Measurements from ENCODE around the gene PHPT1. TPM values are rescaled to one million over a fixed set of nuclear protein-coding genes. Genes with fewer than 3 reads are reported as not detected.
"Not testable (repeated sequence)": the region's sequence is repeated elsewhere in the genome, so short reads cannot be mapped to it uniquely, and the experiment has no call there.

PHPT1 gene
- total RNA-seq, 2 donors from 2014 or later, result 71.5 to 108 TPM

DNA sequence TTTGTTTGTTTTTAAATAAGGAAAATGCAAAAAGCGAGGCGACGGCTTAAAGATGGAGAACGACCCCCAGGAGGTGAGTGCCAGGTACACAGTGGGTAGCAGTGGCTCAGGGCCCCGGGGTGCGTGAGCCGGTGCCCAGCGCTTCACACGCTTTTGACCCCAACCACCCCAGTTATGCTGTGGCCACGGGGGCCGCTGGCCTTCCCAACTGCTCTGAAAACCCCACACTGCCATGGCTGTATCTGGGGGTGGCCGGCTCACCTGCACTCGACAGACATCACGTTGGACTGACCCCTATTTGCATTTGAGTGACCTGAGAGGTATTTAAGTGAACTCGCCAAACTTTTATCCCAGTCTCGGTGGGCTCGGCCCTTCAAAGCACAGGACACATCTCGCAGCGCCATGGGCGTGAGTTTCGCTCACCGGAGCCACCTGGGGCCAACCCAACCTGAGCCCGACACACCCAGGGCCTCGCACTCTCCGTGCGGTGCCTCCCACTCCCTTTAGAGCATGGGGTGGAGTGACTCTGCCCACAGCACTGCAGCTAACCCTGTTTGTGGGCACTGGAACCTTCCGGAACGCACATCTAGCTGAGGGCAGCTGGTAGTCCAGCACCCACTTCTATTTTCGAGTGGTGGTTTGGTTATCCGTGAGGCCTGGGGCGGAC lies 20.6 kb upstream of the PHPT1 start:
- ATAC-seq, result no peak
- Mint-ChIP-seq H3K4me3 (no peak overlapping the region), H3K27ac (no peak overlapping the region), H3K27me3 (no peaks in the 10 kb centered on the region), H3K36me3 (no peaks in the 10 kb centered on the region), H3K4me1 (ENCODE audit: low read depth in 2 of 2) (no peaks in the 10 kb centered on the region), H3K9me3 (no peaks in the 10 kb centered on the region)
- DNase-seq (ENCODE audit: low spot score), result peak; percentile 55

DNA sequence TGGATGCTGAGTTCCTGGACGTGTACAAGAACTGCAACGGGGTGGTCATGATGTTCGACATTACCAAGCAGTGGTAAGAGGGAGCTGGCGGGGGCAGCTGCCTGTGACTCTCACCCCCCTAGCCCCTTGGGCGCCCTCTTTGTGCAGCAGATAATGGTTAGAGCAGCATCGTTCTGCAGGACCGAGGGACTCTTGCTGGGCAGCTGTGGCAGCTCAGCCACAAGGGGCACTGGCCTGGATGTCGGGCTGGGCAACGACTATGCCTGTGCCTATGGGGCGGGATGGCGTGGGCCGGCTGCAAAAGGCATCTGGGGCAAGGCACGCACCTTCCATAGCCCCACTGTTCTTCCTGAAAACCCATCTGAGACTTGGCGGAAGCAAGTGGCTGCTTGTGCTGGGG lies 19.8 kb upstream of the PHPT1 start:
- Mint-ChIP-seq H3K4me3 (no peak overlapping the region), H3K27ac (no peak overlapping the region), H3K9me3 (no peaks in the 10 kb centered on the region), H3K36me3 (no peaks in the 10 kb centered on the region), H3K4me1 (ENCODE audit: low read depth in 2 of 2) (no peaks in the 10 kb centered on the region), H3K27me3 (no peaks in the 10 kb centered on the region)
- peak; percentile 42 for DNase-seq (ENCODE audit: low spot score)
- no peak for ATAC-seq

DNA sequence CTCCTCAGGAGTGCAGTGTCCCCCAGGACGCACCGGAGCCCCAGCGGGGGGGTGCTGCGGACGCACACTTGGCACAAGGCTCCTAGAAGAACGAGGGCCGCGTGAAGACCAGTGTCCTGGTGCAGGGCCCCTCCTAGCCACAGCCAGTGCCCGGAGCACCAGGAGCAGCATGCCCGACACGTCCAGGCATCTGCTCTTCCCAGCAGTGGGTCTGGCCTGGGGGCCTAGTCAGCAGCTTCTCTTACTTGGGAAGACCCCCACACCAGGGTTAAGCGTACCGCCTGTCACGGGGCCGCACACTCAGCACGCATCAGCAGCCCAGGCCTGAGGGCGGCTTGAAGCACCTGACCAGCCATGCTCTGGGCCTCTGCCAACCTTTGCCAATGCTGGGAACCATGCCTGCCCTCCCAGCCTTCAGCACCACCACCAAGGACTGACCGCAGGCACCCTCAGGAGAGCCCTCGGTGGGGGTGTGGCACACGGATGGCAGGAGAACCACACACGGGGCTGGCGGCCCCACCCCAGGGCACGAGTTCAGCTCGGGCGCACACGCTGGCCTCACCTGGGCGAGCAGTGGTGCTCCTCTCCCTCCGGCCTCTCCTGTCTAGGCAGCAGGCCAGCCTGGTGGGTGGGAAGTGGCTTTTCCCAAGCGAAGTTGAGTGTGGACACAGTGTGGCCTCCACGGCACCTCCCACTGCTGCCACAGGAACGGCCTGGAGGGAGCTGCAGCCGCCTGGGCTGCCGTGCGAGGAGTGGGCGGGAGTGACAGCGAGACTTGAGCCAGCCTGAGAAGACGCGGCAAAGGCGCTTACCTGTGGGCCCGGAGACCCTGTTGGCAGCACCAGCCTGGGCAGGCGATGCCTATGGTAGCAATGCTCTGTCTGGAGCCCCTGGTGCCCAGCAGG lies 19.0 kb upstream of the PHPT1 start:
- H3K27ac Mint-ChIP-seq, result no peak overlapping the region
- H3K4me3 Mint-ChIP-seq, result no peak overlapping the region
- H3K4me1 Mint-ChIP-seq (ENCODE audit: low read depth in 2 of 2), result no peaks in the 10 kb centered on the region
- H3K9me3 Mint-ChIP-seq, result no peaks in the 10 kb centered on the region
- no peaks in the 10 kb centered on the region for H3K27me3 Mint-ChIP-seq
- DNase-seq (ENCODE audit: low spot score) (peak; percentile 57), ATAC-seq (peak in 1 of 2 donors; percentile 18)
- H3K36me3 Mint-ChIP-seq, result no peaks in the 10 kb centered on the region

DNA sequence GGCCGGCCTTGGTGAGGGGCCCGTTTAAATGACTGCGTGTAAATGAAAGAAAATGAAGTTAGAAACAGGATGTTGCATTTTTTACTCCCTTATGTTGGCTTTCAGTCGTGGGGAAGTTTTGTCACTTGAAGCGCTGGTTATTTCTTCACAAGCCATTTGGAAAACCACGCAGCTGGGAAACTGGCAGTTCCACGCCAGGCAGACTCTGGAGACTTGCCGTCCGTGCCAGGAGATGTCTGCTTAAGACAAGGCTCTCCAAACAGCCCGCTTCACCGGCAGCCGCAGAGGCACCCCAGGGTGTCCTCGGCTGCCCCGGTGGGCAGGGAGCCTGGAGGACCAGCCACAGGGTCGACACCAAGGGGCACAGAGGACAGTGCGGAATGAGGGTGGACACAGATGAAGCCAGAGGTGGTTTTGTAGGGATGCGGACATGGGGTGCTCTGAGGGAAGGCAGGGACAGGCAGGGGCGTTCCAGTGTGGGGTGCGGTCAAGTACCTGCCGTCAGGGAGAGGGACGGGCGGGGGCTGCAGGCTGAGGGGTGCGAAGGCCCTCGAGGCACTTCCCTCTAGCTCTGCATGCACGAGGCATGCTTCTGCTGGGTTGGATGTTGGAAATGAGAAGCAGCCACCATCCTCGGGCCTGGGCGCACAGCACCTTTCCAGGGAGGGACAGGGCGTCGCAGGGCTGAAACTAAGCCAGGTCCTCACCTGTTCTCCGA lies 18.0 kb upstream of the PHPT1 start:
- ATAC-seq, result no peak
- H3K36me3 Mint-ChIP-seq, result no peaks in the 10 kb centered on the region
- H3K27me3 Mint-ChIP-seq, result no peaks in the 10 kb centered on the region
- DNase-seq (ENCODE audit: low spot score), result peak; percentile 48
- no peak overlapping the region for H3K4me3 Mint-ChIP-seq
- H3K9me3 Mint-ChIP-seq, result no peaks in the 10 kb centered on the region
- H3K4me1 Mint-ChIP-seq (ENCODE audit: low read depth in 2 of 2), result no peaks in the 10 kb centered on the region
- no peak overlapping the region for H3K27ac Mint-ChIP-seq

DNA sequence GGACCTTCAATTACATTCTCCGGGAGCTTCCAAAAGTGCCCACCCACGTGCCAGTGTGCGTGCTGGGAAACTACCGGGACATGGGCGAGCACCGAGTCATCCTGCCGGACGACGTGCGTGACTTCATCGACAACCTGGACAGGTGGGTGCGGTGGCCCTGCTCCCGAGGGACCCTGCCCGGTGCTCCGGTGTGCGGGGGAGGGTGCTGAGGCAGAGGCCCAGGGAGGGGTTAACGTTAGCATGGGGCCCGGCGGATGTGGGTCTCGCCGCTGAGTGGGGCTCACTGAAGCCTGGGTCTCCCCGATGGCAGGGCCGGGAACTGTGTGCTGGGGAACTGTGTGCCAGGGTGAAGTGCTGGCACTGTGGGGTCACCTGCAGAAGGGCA lies 17.5 kb upstream of the PHPT1 start:
- H3K36me3 Mint-ChIP-seq, result no peaks in the 10 kb centered on the region
- no peaks in the 10 kb centered on the region for H3K9me3 Mint-ChIP-seq
- peak; percentile 45 for DNase-seq (ENCODE audit: low spot score)
- no peak for ATAC-seq
- no peak overlapping the region for H3K27ac Mint-ChIP-seq
- H3K27me3 Mint-ChIP-seq, result no peaks in the 10 kb centered on the region
- H3K4me3 Mint-ChIP-seq, result no peak overlapping the region
- H3K4me1 Mint-ChIP-seq (ENCODE audit: low read depth in 2 of 2), result no peaks in the 10 kb centered on the region

DNA sequence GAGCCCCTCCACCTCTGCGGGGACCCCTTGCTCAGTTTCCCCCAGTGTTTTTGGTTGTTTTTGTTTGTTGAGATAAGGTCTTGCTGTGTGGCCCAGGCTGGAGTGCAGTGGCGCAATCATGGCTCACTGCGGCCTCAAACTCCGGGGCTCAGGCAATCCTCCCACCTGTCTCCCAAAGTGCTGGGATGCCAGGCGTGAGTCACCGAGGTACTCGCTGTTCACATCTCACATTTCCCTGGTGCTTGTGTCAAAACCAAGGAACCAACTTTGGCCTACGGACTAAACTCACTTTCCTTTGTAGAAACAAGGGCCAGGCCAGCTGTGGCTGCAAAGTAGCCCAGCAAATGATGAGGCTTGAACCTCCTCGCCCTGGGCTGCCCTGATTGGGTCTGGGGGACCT lies 16.6 kb upstream of the PHPT1 start:
- Mint-ChIP-seq H3K36me3 (no peaks in the 10 kb centered on the region), H3K4me1 (ENCODE audit: low read depth in 2 of 2) (no peaks in the 10 kb centered on the region), H3K9me3 (no peaks in the 10 kb centered on the region), H3K4me3 (no peak overlapping the region), H3K27ac (no peak overlapping the region), H3K27me3 (no peaks in the 10 kb centered on the region)
- ATAC-seq, result no peak
- peak; percentile 40 for DNase-seq (ENCODE audit: low spot score)

DNA sequence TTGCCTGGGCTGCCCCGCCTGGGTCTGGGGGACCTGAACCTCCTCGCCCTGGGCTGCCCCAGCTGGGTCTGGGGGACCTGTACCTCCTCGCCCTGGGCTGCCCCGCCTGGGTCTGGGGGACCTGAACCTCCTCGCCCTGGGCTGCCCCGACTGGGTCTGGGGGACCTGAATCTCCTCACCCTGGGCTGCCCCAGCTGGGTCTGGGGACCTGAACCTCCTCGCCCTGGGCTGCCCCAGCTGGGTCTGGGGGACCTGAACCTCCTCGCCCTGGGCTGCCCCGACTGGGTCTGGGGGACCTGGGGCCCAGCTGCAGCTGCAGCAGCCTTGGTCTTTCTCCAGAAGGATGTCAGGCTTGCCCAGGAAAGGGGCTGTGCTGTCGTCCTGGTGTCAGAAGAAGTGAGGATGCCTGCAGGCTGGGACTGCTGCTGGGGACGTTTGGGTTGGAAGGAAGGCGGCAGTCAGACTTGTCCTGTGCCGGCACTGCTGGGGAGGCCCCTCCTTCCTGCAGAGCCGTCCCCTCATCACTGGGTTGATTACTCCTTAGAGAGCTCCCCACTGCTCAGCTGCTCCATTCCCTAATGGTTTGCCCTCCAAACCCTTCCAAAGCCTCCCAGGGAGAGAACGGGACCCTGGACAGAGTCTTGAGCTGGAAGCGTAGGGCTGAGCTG lies 15.7 kb upstream of the PHPT1 start:
- H3K27ac Mint-ChIP-seq; ATAC-seq; H3K9me3 Mint-ChIP-seq; H3K27me3 Mint-ChIP-seq; H3K4me1 Mint-ChIP-seq (ENCODE audit: low read depth in 2 of 2); H3K4me3 Mint-ChIP-seq; H3K36me3 Mint-ChIP-seq: not testable (repeated sequence)
- peak; percentile 44 for DNase-seq (ENCODE audit: low spot score)

DNA sequence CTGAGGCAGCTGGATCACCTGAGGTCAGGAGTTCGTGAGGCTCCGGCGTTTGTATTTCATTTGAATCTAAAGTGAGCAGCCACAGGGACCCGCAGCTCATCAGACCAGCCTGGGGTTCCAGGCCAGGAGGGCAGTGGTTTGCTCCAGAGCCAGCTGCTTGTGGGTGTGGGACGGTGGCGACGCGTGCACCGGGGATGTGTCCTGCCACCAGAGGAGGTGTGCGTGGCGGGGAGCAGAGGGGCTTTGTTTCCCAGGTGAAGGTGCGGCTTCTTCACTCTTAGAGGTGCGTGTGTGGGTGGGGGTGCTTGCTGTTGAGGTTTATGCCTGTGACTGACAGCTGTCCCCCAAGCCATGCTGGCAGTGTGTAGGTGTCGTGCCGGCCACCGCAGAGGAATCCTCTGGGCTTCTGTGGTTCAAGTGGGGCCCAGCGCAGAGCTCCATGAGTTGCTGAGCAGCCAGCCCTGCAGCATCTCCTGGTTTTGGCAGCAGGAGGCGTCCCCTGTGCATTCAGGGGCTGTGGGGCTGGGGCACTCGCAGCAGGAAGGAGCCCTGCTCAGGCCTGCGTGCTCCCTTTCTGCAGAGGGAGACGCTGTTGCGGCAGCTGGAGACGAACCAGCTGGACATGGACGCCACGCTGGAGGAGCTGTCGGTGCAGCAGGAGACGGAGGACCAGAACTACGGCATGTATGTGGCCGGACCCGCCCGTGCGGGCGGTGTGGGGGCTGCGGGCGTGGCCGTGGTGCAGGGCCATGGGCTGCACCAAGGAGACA lies 13.9 kb upstream of the PHPT1 start:
- no peaks in the 10 kb centered on the region for H3K9me3 Mint-ChIP-seq
- DNase-seq (ENCODE audit: low spot score) (no peak), ATAC-seq (no peak)
- no peaks in the 10 kb centered on the region for H3K27me3 Mint-ChIP-seq
- no peaks in the 10 kb centered on the region for H3K36me3 Mint-ChIP-seq
- H3K4me3 Mint-ChIP-seq, result no peak overlapping the region
- no peak overlapping the region for H3K27ac Mint-ChIP-seq
- peaks cover 4% of the 10 kb centered on the region in 2 donors for H3K4me1 Mint-ChIP-seq (ENCODE audit: low read depth in 2 of 2)

DNA sequence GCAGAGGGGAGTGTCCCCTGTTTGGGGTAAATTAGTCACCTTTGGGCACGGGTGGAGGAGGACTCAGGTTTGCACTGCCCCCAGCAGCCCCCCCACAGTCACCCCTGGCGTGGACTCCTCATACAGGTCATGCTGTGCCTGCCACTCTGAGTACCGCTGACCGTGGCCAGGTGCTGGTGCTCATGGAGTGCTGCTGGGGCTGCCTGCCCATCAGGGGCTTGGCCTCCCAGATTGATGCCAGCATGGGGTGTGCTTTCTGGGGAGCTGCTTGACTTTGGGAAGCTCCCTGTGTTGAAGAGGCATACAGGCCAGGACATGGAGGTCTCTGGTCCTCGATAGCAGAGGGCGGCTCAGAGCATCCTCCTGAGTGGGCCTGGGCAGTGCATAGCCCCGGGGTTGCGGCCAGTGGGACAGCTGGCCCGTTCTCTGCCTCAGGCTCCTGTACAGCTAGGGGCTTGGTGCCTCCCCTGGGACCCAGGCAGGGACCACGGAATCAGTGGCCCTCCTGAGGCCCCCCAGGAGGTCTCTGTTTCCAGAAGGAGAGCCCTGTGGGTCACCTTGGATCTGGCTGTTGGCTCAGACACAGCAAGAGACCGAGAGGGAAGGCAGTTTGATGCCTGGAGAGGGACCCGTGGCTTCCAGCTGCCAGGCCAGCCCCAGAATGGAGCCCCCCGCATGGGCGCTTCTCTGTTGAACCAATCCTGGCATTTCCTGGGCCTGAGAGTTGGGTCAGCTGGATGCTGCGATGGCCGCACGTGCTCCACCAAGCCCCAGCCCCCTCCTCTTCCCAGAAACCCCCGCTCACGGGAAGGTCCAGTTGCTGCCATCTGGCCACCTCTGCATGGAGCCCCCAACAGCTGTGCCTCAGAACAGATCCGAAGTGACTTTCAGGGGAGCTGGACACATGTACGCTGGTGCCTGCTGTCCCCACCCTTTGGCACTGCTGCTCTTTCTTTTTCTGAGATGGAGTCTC lies 13.0 kb upstream of the PHPT1 start:
- DNase-seq (ENCODE audit: low spot score) (no peak), ATAC-seq (no peak)
- no peaks in the 10 kb centered on the region for H3K9me3 Mint-ChIP-seq
- H3K36me3 Mint-ChIP-seq, result no peaks in the 10 kb centered on the region
- H3K4me3 Mint-ChIP-seq, result no peak overlapping the region
- no peak overlapping the region for H3K27ac Mint-ChIP-seq
- H3K4me1 Mint-ChIP-seq (ENCODE audit: low read depth in 2 of 2), result peaks cover 4% of the 10 kb centered on the region in 2 donors
- H3K27me3 Mint-ChIP-seq, result no peaks in the 10 kb centered on the region

DNA sequence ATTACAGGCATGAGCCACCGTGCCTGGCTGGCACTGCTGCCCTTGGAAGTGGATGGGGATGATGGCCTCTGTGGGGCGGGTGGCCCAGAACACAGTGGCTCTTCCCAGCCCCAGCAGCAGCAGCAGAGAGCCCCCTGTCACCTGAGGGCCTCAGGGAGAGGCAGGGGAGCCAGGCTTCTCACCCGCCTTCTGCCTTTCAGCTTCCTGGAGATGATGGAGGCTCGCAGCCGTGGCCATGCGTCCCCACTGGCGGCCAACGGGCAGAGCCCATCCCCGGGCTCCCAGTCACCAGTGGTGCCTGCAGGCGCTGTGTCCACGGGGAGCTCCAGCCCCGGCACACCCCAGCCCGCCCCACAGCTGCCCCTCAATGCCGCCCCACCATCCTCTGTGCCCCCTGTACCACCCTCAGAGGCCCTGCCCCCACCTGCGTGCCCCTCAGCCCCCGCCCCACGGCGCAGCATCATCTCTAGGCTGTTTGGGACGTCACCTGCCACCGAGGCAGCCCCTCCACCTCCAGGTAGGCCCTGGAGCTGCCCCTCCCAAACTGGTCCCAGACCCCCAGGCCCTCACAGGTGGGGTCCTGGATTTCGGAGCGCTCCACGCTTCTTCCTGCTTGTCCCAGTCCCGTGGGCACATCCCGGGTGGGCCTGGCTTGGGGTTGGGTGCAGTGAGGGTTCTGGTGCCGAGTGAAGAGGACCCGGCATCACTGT lies 11.9 kb upstream of the PHPT1 start:
- Mint-ChIP-seq H3K4me1 (ENCODE audit: low read depth in 2 of 2) (peaks cover 4 to 6% of the 10 kb centered on the region in 2 donors), H3K4me3 (no peak overlapping the region), H3K9me3 (no peaks in the 10 kb centered on the region), H3K27me3 (no peaks in the 10 kb centered on the region), H3K27ac (no peak overlapping the region), H3K36me3 (no peaks in the 10 kb centered on the region)
- ATAC-seq (no peak), DNase-seq (ENCODE audit: low spot score) (no peak)

DNA sequence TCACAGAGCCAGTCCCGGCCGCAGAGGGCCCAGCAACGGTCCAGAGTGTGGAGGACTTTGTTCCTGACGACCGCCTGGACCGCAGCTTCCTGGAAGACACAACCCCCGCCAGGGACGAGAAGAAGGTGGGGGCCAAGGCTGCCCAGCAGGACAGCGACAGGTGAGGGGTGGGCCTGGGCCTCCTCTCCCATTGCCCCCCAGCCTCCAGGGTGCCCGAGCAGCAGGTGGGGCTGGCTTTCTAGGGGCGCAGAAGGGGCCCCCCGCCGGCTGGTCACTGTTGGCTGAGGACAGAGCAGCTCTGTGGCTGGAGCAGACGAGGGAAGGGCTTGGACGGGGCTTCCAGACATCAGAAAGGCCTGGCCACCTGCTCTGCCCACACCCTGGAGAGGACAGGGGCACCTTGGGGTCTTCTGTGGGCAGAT lies 11.3 kb upstream of the PHPT1 start:
- not testable (repeated sequence) for H3K27me3 Mint-ChIP-seq; DNase-seq (ENCODE audit: low spot score); ATAC-seq; H3K9me3 Mint-ChIP-seq; H3K4me1 Mint-ChIP-seq (ENCODE audit: low read depth in 2 of 2); H3K4me3 Mint-ChIP-seq; H3K36me3 Mint-ChIP-seq; H3K27ac Mint-ChIP-seq

Data from natural killer cell treated with Interleukin-12 subunit alpha and Interleukin-12 subunit beta and Interleukin-15 and Interleukin-18, amount 100 ng/mL, for 72 hours (primary cell).